Measurements from ENCODE around the gene MTA3.

MTA3 gene

GRCh38 chr2:42791606-42792005, 223.2 kb downstream of the MTA3 start:
- DNase-seq = no peak

DNA sequence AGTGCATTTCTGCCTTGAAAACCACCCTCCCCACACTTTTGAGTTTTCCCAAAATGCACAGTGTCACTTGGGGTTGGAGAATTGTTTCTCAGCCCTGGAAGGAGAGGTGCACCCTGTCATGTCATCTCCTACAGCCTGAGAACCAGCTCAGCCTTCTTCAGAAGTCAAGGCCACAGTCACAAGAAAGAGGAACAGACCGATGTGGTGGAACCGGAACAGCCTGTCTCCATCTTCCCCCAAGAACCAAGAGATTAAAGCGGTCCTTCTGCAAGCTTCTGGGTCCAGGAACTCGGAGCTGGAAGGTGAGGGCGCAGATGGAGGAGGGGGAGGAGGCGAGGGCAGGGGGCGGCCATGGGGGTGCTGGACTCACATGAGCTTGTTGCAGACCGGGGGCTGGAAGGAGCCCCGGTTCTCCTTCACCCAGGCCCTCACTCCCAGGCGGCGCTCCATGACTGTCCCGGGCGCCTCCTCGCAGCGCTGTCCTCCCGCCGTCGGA, 223.7 kb downstream of the MTA3 start:
- DNase-seq = no peak

DNA sequence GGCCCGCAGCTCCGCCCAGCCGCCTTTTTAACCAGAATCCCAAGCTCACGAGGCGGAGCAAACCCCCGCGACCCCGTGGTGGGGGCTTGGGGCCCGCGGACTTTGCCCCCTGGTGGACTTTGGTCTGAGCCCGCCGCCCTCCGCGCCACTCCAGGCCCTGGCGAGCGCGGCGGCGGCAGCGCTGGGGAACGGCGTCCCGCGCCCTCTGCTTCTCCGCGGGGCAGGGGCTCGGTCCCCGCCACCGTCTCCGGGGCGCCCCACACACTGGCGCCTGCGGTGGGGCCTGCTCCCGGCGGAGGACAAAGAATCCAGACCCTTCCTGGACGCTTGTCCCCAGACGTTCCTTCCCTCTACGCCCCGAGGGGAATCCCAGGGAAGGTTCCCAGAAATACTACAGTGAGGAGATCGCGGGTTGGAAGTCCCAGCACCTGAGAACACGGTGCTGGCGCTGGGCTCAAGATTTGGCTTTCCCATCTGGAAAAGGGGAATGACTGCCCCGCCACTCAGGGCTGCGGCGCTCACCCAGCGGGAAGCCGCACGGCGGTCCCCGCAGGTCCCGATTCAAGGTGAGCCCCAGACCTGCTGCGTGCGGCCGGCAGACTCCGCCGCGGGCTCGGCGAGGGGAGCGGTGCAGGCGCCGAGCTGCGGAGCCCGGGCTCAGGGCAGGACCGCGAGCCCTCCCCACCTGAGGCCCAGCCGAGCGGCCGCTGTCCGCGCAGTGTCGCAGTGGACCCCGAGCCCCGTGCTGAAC, 224.3 kb downstream of the MTA3 start, which contains the start of gene HAAO:
HAAO (minus strand) TSS at position 1 of the 751 bp plus-strand sequence. CDS start 47 bp downstream, outside the sequence.
- no peak for DNase-seq

DNA sequence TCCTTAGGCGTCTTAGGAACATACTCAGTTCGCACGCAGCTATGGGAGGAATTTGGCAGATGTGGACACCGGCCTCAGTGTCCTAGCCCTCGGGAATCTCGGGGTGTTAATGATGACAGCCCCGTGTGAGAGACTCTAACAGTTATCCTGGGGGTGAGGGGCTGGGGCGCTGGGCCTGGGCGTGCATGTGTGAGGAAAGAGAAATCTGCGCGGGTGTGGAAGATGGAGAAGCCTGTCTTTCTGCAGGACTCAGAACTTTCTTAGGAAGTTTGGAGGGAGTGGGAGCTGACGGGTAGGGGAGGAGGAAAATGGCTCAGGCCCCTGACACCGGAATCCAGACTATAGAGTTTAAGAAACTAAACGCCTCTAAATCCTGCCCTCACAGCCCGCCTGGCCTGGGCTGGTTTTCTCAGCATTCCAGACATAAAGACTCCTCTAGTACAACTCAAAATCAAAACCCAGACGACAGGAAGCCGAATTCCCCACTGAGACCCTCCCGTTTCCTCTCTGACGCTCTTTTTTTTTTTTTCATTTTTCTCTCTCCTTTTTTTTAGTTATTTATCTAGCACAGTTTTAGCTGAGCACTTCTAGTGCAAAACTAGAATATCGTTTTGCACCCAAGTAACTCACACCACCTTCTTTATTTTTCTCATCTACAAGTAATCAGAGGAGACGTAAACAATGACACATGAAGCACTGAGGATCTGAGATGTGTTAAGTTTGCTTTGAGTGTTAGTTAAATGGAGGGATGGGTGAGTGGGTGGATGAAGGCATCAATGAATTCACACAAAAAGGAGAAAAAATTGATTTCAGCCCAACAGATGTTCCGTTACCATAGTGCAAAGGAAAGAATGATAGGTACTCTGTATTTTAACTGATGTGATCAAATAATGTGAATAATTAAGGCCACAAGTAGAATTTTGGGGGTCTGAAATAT, 225.2 kb downstream of the MTA3 start:
- DNase-seq = no peak

- DNase-seq = peak; percentile 47
These were observed 226.0 kb downstream of the MTA3 start for GRCh38 chr2:42794271-42795046.

- DNase-seq = no peak
These were observed 226.8 kb downstream of the MTA3 start for GRCh38 chr2:42795275-42795674.

- DNase-seq = no peak
These were observed 227.4 kb downstream of the MTA3 start for GRCh38 chr2:42795841-42796301.

- DNase-seq = no peak
These were observed 228.2 kb downstream of the MTA3 start for GRCh38 chr2:42796427-42797248.

DNA sequence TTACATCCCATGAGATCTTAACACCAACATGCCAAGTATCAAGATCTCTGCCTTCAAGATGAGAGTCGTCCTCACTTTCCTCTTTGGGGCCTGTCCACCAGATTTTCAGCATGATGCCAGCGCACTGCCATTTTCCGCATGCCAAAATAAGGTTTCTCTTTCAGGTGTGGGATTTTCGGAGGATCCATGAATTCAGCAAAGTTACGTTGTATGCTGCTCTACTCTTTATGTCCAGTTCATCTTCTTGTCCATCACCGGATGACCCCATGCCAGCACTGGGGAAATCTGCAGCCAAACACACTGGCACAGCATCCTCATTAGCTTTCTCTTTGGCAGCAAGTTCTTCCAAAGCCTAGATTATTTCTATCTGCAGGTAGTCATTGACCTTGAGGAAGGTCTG, 228.8 kb downstream of the MTA3 start:
- DNase-seq = no peak

DNA sequence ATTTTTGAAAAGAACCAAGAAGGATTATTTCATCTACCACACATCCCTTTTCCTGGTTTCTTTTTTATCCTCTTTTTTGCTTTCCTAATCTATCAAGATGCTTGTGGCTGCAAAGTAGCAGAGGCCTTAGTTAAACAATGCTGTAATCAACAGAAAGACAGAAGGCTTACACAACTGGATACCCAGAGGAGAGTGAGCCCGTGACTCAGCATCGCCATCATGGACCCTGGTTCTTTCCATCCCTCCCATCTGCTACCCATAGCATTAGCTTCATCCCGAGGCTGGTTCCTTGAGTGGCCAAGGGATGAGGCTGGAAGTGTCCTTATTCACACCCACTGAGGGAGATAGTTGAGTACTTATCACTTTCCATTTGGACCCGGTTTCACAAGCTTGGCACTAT, 231.4 kb downstream of the MTA3 start:
- no peak for DNase-seq

DNA sequence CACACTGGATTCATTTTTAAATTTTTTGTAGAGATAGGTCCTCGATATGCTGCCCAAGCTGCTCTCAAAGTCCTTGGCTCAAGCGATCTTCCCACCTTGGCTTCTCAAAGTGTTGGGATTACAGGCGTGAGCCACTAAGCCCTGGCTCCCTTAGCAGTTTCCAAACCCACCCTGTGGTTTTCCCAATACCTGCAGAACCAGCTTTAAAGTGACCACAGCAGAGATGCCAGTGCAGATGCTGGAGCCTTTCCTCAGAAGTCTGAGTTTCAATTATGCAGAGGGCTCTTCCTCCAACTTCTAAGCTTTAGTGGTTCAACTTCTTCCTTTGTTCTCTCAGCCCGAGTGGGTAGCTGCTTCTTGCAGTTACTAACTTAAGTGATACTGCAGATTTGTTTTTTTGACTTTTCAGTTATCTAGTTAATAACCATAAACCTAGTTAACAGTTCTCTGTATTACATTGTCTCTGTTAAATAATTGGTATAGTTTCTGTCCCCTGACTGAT, 232.1 kb downstream of the MTA3 start:
- no peak for DNase-seq

DNA sequence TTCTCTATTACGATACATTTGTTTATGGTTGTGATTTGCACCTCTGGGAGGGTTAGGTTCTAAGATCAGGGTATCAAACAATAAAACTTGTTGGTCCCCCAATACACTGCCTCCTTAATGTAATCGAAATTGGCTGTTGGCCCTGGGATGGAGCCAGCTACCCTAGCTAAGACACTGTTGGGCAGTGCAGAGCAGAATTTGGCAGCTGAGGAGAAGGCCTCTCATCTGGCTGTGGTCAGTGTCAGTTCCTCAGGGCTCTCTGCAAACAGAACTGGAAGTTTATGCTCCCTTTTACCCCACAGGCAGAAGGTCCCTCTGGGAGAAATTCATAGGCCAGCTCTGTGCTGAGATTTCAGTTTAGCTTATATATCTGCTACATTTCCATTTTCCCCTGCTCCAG, 232.5 kb downstream of the MTA3 start:
- DNase-seq = no peak

- DNase-seq = no peak
These were observed 232.9 kb downstream of the MTA3 start for GRCh38 chr2:42801381-42801780.

GRCh38 chr2:42802150-42802549, 233.7 kb downstream of the MTA3 start:
- DNase-seq = no peak

DNA sequence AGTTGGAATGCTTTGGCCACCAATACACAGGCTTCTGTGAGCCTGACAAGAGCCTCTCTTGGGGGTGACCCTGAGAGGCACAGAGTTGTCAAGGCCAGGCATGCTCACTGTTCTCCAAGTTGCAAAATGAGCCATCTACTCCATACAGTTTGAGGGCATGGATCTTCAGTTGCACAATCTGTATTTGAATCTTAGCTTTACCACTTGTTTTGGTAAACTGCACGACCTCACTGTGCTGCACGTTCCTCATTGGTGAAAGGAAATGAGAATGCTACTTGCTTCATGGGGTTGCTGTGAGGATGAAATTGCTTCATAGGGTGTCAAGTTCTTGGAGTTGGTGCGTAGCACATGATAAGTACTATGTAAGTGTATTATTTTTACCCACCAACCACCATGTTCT, 235.9 kb downstream of the MTA3 start:
- DNase-seq = no peak

GRCh38 chr2:42804891-42805290, 236.5 kb downstream of the MTA3 start:
- DNase-seq = no peak
